Measurements from ENCODE around the gene ZBTB16. TPM values are rescaled to one million over a fixed set of nuclear protein-coding genes. Genes with fewer than 3 reads are reported as not detected.
A peak's percentile ranks its signal among the peaks of the same experiment; 100 is the strongest.

ZBTB16 gene
- polyA plus RNA-seq, 1 donor from 2014 or later = 9.7 TPM

DNA sequence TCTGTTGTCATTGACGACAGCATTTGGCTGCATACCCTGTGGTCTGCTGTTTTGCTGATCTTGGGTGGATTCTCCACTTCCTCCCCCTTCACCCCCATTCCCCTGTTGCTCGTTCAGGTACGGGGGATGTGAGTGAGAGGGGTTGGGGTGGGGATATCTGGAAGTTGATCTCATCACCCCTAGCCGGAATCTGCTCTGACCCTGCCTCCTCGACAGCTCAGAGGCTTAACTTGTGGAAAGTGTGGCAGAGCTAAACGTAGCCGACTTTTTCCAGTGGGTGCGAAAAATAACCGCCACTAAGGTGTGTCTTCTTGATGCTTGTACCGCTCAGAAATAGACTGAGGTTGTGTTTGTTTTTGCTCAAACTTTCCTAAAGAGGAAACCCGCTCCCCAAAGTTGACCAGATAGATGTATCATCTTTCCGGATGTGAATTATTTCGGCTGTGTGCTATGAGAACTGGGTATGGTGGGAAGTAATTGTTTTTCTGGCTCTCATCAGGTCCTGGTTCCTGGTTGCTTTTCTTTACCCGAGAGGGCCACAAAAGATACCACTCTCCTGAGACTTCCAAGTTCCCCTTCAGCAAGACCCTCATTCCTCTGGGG is 6.6 kb downstream of the ZBTB16 start:
- peaks cover 11% of the 10 kb centered on the region for H3K27me3 Mint-ChIP-seq
- peak overlapping the region in 2 of 3 donors; percentile 14 to 58 for H3K27ac Mint-ChIP-seq
- H3K4me3 Mint-ChIP-seq = peak overlapping the region in 1 of 4 donors; percentile 80
- peaks cover 0 to 5% (median 0%) of the 10 kb centered on the region in 3 donors for H3K4me1 Mint-ChIP-seq
- H3K9me3 Mint-ChIP-seq = no peaks in the 10 kb centered on the region
- H3K36me3 Mint-ChIP-seq = peaks cover 2% of the 10 kb centered on the region

DNA sequence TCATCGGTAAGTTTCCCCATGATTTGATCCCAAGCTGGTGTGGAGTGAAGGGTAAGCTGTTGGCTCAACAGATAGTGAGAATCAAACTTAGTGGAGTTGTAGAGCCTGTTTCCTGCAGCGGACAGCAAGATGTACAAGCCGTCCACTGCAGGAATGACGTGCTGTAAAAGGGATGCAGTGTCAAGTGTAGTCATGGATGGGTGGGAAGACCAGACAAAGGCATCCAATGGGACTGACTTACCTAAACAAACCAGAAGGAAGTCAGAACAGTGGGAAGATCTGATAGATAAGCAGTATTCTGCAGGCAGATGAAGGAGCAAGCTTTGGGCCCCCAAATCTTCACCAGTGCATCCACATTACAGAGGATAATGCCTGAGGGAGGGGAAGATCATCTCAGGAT is 8.8 kb downstream of the ZBTB16 start:
- Mint-ChIP-seq H3K4me3 (no peak overlapping the region), H3K4me1 (no peaks in the 10 kb centered on the region), H3K27me3 (peaks cover 10% of the 10 kb centered on the region), H3K9me3 (no peaks in the 10 kb centered on the region), H3K36me3 (peaks cover 2% of the 10 kb centered on the region), H3K27ac (no peak overlapping the region)

DNA sequence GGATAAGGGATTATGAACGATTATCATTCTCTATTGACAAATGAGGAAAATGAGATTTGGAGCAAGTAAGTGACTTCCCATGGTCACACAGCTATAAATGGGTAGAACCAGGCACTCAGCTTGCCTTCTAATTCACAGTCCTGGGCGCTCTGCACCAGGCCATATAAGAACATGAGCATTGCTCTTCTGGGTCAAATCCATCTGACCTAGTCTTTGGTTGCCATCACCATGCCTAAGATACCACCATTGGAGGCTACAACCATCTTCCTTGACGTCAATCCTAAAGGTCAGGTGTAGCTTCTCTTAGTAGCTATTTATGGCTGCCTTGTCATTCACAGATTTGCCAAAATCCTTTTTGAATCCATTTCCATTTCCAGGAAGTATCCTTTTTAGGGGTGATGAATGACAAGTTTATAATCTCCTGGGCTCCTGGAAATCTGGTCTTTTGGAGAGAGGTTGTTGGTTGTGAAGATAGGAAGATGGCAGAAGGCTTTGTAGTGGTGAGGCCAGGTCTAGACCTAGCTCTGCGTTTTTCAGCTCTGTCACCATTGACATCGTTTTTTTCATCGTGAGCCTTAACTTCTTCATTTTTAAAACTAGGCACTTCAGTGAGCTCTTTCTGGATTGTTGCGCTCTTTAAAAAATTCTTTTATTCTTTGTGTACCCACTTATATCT is 11.1 kb downstream of the ZBTB16 start:
- peak overlapping the region in 1 of 3 donors; percentile 19 for H3K27ac Mint-ChIP-seq
- H3K4me1 Mint-ChIP-seq = peaks cover 0 to 1% (median under 1%) of the 10 kb centered on the region in 3 donors
- H3K9me3 Mint-ChIP-seq = peaks cover 0 to 2% (median 0%) of the 10 kb centered on the region in 3 donors
- peaks cover 2% of the 10 kb centered on the region for H3K36me3 Mint-ChIP-seq
- H3K4me3 Mint-ChIP-seq = no peak overlapping the region
- H3K27me3 Mint-ChIP-seq = peaks cover 19% of the 10 kb centered on the region

DNA sequence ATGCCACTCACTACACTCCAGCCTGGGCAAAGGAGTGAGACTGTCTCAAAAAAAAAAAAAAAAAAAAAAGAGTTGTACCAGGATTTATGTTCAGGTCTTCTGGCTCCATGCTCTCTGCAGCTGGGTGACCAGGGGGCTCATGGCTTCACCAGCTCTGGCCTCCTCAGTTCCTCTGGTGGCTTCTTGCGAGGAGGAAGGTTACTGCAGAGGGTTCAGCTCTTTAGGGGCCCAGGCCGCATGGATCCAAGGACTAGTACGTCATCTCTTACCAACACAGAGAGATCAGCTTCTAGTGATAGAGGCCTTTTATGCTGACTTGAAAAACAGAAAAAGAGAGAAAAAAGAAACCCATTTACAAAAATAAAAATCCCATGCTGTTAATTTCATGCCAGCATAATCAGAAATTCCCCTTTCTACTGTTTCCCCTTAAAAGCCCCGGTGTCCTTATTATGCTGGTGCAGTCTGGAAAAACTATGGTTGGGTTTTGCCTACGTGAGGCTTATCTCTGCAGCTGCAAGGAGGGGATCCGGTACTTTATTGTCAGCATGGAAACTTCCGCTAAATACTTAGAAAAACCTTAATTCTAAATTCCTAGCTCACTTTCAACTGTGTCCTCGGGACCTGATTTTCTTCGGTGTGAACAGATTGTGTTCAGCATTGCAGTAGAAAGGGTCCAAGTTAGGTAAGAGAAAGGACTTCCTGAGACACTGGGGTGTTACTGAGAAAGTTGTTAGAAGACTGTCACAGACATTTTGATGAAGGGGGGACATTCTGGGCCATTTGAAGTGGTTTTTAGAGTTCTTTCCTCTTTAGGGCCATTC is 13.7 kb downstream of the ZBTB16 start:
- Mint-ChIP-seq H3K36me3 (peaks cover 2% of the 10 kb centered on the region), H3K27ac (peak overlapping the region in 2 of 3 donors; percentile 4 to 83), H3K4me1 (peaks cover 8 to 19% (median 16%) of the 10 kb centered on the region in 3 donors), H3K9me3 (peaks cover 0 to 2% (median 0%) of the 10 kb centered on the region in 3 donors), H3K4me3 (no peak overlapping the region), H3K27me3 (peaks cover 37% of the 10 kb centered on the region)

DNA sequence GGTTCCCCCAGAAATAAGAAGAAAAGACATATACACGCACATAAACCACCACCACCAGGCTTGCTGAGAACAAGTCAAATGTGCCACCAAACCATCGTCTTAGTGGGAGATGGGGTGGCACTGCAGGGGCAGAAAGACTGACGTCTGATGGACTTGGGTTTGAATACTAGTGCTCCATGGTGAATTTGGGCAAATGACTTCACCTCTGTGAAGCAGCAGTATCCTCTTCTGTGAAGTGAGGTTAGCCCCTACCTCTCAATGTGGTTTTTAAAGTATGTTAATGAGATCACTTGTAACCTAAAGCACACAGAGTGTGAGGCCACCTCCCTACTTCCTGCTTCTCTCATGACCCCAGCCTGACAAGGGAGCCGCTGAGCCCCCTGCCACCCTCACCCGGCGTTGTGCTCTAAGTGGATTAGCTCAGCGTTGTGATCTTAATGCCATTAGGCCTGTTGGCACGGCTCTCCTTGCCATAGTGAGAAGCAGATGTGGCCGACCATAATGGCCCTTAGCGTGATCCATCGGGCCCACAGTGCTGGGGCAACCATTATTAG is 14.4 kb downstream of the ZBTB16 start:
- Mint-ChIP-seq H3K27me3 (peaks cover 40% of the 10 kb centered on the region), H3K4me1 (peaks cover 8 to 22% (median 20%) of the 10 kb centered on the region in 3 donors), H3K4me3 (peak overlapping the region in 1 of 4 donors; percentile 57)

DNA sequence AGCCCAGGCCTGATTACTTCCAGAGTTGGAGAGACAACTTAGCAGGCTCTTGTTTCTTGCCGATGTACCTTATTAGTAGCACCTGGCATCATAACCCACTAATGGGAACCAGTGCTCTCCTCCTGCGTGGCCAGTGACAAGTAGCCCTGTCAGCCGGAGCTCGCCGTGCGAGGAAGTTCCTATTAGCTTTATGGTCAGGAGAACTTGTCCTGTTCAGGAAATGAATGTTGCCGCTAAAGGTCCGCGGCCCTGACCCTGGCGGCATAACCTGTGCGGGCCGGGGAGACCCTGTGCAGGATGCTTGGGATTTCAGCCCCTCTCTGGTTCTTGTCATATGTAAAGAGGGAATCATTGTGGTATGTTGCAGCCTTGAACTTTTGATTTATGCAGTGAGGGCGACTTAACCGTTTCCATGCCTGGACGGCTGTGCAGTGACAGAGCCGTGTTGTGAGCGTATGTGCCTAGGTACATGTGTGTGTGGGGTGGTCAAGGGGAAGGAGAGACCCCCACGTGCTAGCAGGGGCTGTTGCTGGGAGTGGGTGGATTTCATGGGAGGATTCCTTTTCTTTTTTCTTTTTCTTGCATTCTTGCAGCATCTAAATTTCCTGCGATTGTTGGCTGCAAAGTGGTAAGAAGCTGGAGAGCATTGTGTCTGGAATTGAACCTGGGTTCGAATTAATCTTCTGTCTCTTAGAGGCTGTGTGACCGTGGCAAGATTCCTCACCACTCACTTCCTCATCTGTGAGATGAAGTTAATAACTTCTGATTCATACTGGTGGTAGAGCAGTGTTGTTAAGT is 15.2 kb downstream of the ZBTB16 start:
- Mint-ChIP-seq H3K36me3 (peaks cover 2% of the 10 kb centered on the region), H3K27ac (peak overlapping the region in 2 of 3 donors; percentile 17 to 41), H3K4me3 (peak overlapping the region in 1 of 4 donors; percentile 39), H3K4me1 (peaks cover 8 to 22% (median 20%) of the 10 kb centered on the region in 3 donors), H3K9me3 (peaks cover 0 to 2% (median 0%) of the 10 kb centered on the region in 3 donors), H3K27me3 (peaks cover 46% of the 10 kb centered on the region)

More for the DNA sequence above, 14.4 kb downstream of the ZBTB16 start:
- peaks cover 2% of the 10 kb centered on the region for H3K36me3 Mint-ChIP-seq
- peak overlapping the region; percentile 4 to 83 (median 41) for H3K27ac Mint-ChIP-seq
- H3K9me3 Mint-ChIP-seq = peaks cover 0 to 2% (median 0%) of the 10 kb centered on the region in 3 donors

DNA sequence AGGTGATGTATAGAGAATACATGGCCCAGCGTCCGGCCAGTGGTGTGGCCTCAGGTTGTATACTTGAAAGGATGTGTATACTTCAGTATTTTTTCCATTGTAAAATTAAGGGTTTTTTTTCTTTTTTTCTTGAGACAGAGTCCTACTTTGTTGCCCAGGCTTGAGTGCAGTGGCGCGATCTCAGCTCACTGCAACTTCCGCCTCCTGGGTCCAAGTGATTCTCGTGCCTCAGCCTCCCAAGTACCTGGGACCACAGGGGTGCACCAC is 15.8 kb downstream of the ZBTB16 start:
- Mint-ChIP-seq H3K9me3 (peaks cover 0 to 2% (median 0%) of the 10 kb centered on the region in 3 donors), H3K27ac (no peak overlapping the region), H3K27me3 (peaks cover 51% of the 10 kb centered on the region), H3K4me1 (peaks cover 10 to 28% (median 22%) of the 10 kb centered on the region in 3 donors), H3K36me3 (peaks cover under 1% of the 10 kb centered on the region), H3K4me3 (no peak overlapping the region)

DNA sequence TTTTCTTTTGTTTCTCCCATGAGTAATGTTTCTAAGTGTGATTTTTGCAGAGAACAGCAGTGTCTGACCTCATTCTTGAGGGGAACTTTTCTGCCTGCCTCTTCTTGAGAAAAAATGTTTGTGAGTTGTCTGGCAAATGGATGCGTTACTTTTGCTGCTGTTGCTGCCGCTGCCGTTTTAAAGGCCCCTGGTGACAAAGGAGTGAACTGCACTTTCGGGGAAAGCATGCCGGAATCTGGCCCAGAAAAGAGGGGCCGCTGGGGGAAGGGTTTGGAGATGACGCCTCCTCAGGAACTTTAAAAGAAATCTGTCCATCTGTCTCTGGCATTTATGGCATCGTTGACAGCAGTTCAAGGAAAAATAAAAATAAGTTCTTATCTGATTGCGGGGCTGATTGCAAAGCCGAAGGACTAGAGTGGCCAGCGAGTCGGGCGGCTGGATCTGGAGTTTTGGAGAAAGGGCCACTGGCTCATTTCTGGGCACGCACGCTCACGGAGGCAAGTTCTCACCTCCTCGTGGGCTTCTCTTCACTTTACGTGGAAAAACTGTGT is 16.5 kb downstream of the ZBTB16 start:
- H3K4me1 Mint-ChIP-seq = peaks cover 14 to 31% (median 26%) of the 10 kb centered on the region in 3 donors

DNA sequence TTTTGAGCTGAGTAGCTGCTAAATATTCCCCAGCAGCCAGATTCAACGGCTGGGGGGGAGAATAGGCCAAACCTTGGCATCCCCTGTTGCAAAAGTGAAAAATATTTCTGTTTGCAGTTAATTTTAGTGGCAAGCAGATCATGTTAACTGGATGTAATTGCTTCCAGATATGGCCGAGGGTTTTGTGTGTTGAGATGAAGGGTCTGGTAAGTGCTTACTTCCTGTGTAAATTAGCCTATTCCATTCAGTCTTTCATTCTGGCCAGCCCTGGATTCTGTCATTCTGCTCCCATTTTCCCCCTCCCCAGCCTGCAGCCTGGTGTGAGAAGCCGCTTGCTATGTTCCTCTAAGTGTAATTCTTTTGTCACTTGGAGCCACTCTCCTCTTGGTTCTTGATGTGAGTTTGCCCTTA is 17.4 kb downstream of the ZBTB16 start:
- Mint-ChIP-seq H3K27ac (peak overlapping the region in 2 of 3 donors; percentile 42 to 88), H3K4me3 (peak overlapping the region in 2 of 4 donors; percentile 76 to 81), H3K4me1 (peaks cover 14 to 35% (median 31%) of the 10 kb centered on the region in 3 donors), H3K36me3 (peaks cover 2% of the 10 kb centered on the region), H3K9me3 (peaks cover 0 to 2% (median 0%) of the 10 kb centered on the region in 3 donors), H3K27me3 (peaks cover 53% of the 10 kb centered on the region)

More for the DNA sequence above, 16.5 kb downstream of the ZBTB16 start:
- H3K36me3 Mint-ChIP-seq = peaks cover 2% of the 10 kb centered on the region
- peak overlapping the region in 1 of 3 donors; percentile 2 for H3K27ac Mint-ChIP-seq
- H3K27me3 Mint-ChIP-seq = peaks cover 51% of the 10 kb centered on the region
- peak overlapping the region in 1 of 4 donors; percentile 9 for H3K4me3 Mint-ChIP-seq
- H3K9me3 Mint-ChIP-seq = peaks cover 0 to 2% (median 0%) of the 10 kb centered on the region in 3 donors

DNA sequence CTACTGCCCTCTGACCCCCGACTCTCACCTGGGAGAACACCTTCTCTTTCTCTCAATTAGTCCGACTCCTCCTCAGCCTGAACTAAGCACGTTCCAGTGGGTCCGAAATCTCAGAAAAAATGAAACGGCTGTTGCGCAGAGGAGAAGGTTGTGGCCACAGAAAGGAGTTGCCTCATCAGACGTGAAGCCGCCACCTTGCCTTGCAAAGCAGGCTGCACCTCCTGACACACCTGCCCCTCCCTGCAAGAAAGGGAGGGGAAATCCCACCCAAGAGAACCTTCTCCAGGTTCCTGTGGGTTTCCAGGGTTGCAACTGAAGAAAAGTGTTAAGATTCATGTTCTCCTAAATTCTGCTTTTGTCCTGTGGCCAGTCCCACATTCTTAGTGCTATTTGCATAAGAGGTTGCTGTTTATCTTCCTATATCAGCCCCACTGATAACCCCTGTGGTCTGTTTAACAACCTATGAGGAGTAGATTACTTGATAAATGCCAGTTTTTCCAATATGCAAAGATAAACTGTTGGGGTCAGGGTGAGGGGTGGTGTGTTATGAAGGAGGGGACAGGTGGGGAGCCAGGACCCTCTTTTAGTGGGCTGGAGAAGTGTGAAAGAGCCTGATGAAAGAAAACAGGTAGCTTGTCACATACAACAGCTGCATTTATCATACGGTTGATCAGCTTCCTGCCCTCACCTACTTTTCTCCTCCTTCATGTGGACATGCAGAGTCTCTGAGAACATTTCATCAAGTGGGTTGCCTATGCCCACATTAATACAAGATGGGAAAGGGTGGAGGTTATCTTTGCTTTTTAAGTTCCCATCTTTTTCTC is 18.2 kb downstream of the ZBTB16 start:
- Mint-ChIP-seq H3K9me3 (peaks cover 0 to 2% (median 0%) of the 10 kb centered on the region in 3 donors), H3K4me1 (peaks cover 14 to 35% (median 31%) of the 10 kb centered on the region in 3 donors), H3K36me3 (peaks cover 2% of the 10 kb centered on the region), H3K27ac (peak overlapping the region in 2 of 3 donors; percentile 42 to 88), H3K4me3 (peak overlapping the region in 3 of 4 donors; percentile 59 to 81 (median 76)), H3K27me3 (peaks cover 52% of the 10 kb centered on the region)

DNA sequence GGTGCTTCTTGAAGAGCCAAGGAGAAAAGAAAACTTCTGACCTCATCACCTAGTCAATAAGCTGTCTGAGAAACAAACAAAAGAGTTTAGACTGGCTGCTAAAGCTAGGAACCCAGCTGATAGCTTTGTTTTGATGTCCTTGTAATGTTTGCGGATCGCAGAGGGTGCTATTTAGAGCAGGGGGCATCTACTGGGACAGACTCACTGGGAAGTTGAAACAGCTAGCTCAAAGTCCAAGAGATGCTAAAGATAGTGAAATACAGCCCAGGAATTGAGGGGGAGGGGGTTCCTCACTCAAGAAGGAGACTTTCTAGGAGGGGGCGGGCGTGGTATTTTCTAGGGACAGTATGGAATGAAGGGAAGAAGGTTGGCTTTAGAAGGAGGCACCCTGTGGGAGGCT is 18.9 kb downstream of the ZBTB16 start:
- Mint-ChIP-seq H3K4me1 (peaks cover 16 to 38% (median 31%) of the 10 kb centered on the region in 3 donors), H3K36me3 (peaks cover 2% of the 10 kb centered on the region), H3K27me3 (peaks cover 55% of the 10 kb centered on the region)

DNA sequence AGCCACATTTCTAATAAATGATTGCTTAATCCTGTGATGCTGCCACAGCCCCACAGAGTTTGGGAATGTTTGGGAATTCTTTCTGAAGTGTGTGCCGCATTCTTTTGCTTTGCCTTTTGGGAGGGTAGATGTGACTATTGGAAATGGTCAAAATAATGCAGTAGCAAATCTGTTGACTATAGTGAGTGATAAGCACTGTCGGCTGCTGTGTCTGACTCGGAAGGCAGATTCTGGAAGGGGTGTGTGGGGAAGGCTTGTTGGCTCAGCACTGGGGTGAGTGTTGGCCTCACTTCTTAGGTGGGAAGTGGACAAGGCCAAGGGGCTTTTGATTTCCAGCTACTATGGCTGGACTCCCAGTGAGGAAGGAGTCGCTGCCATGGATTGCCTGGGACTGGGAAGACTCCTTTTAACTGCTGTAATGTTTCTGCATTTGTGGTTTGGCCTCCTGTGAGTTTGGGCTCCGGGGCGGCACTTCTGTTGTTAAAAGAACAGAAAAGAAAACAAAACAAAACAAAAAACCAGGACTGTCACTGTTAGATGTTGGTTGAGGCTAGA is 20.1 kb downstream of the ZBTB16 start:
- Mint-ChIP-seq H3K9me3 (no peaks in the 10 kb centered on the region), H3K27ac (peak overlapping the region in 2 of 3 donors; percentile 9 to 44), H3K36me3 (peaks cover 2% of the 10 kb centered on the region), H3K4me1 (peaks cover 16 to 40% (median 36%) of the 10 kb centered on the region in 3 donors), H3K4me3 (peak overlapping the region in 1 of 4 donors; percentile 24), H3K27me3 (peaks cover 63% of the 10 kb centered on the region)

More for the DNA sequence above, 18.9 kb downstream of the ZBTB16 start:
- Mint-ChIP-seq H3K4me3 (peak overlapping the region in 1 of 4 donors; percentile 1), H3K9me3 (peaks cover 0 to 2% (median 0%) of the 10 kb centered on the region in 3 donors), H3K27ac (peak overlapping the region in 1 of 3 donors; percentile 69)

DNA sequence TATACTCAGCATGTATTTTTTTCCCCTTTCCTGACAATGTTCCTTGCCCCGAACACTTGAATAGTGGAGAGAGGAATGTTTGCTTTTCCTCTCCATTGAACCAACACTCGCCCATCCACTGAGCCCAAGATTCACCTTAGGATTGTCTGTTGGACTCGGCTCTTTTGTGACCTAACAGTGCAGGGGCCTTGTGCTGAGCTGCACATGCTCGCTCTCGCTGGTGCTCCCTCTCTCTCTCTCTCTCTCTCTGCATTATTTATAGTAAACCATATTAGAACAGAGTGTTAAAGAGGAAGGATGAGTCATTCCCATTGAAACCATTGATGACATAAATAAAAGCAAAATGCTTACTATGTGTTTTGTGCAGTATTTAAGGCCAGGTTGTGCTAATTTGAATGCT is 20.7 kb downstream of the ZBTB16 start:
- Mint-ChIP-seq H3K4me1 (peaks cover 16 to 39% (median 36%) of the 10 kb centered on the region in 3 donors), H3K27me3 (peaks cover 62% of the 10 kb centered on the region), H3K4me3 (peak overlapping the region in 1 of 4 donors; percentile 54), H3K27ac (peak overlapping the region in 2 of 3 donors; percentile 24 to 44), H3K9me3 (no peaks in the 10 kb centered on the region), H3K36me3 (peaks cover 2% of the 10 kb centered on the region)

Measured in IgD-negative memory B cell (primary cell).